CD14-positive monocyte (primary cell): Measurements from ENCODE around the gene WHRN. TPM values are rescaled to one million over a fixed set of nuclear protein-coding genes. Genes with fewer than 3 reads are reported as not detected.

ENCODE experiments used
- DNase-seq, 3 donors: peaks; one replicate each; pipeline ENCODE4 v3.0.0-alpha.2; 2011 to 2022
- H2AFZ ChIP-seq: 2 replicates; pipeline ENCODE4 v1.6.0; 2012; ENCODE audit warnings: mild to moderate bottlenecking, low read depth, low read length, inconsistent platforms; ENCODE audit not compliant: insufficient read depth, poor library complexity, severe bottlenecking
- H3K27ac ChIP-seq, 2 donors: 1 replicate in 1 of 2; 2 replicates in 1 of 2; pipeline ENCODE4 v1.5.1; 2012 to 2013; ENCODE audit warnings: low read length in 2 of 2, control low read depth in 1 of 2, inconsistent platforms in 1 of 2, low read depth in 1 of 2, mild to moderate bottlenecking in 1 of 2
- H3K27me3 ChIP-seq, 2 donors: one replicate each; pipeline versions ENCODE4 v1.6.0 to v1.6.1; 2011 to 2013; ENCODE audit warnings: low read length in 2 of 2; ENCODE audit not compliant: control insufficient read depth in 2 of 2, insufficient read depth in 2 of 2
- H3K36me3 ChIP-seq, 2 donors: replicated peaks in 1 of 2; 1 replicate in 1 of 2; 2 replicates in 1 of 2; pipeline versions ENCODE4 v1.5.1 to v1.6.1; 2012 to 2013; ENCODE audit warnings: low read length in 2 of 2, control low read depth in 1 of 2, inconsistent platforms in 1 of 2, mild to moderate bottlenecking in 1 of 2; ENCODE audit not compliant: insufficient read depth in 2 of 2, control insufficient read depth in 1 of 2
- H3K4me1 ChIP-seq, 2 donors: 1 replicate in 1 of 2; 2 replicates in 1 of 2; pipeline versions ENCODE4 v1.5.1 to v1.6.1; 2012 to 2013; ENCODE audit warnings: low read length in 2 of 2, control low read depth in 1 of 2, inconsistent platforms in 1 of 2, mild to moderate bottlenecking in 1 of 2, moderate library complexity in 1 of 2; ENCODE audit not compliant: insufficient read depth in 2 of 2, control insufficient read depth in 1 of 2
- H3K4me2 ChIP-seq: replicated peaks from 2 replicates; pipeline ENCODE3; 2012; ENCODE audit warnings: low read length, moderate library complexity, mild to moderate bottlenecking; ENCODE audit not compliant: poor library complexity, severe bottlenecking; ENCODE audit errors: extremely low read depth
- H3K4me3 ChIP-seq, 3 experiments: fragments of 200-600 bp in 1 of 3; sonication (generic) in 1 of 3; replicated peaks in 1 of 3; 1 replicate in 2 of 3; 2 replicates in 1 of 3; pipeline ENCODE4 v1.5.1; 2011 to 2013; ENCODE audit warnings: low read length in 3 of 3, mild to moderate bottlenecking in 3 of 3, control low read depth in 2 of 3, low read depth in 2 of 3, inconsistent platforms in 1 of 3, moderate library complexity in 1 of 3
- H3K79me2 ChIP-seq: 2 replicates; pipeline ENCODE4 v1.6.0; 2012; ENCODE audit warnings: mild to moderate bottlenecking, control low read depth, inconsistent platforms, low read length, moderate library complexity; ENCODE audit not compliant: insufficient read depth
- H3K9ac ChIP-seq: 2 replicates; pipeline ENCODE4 v1.6.0; 2017; ENCODE audit warnings: low read length, mild to moderate bottlenecking; ENCODE audit not compliant: insufficient read depth, poor library complexity, severe bottlenecking
- H3K9me3 ChIP-seq, 2 donors: replicated peaks in 1 of 2; 1 replicate in 1 of 2; 2 replicates in 1 of 2; pipeline versions ENCODE4 v1.5.1 to v1.6.1; 2012 to 2013; ENCODE audit warnings: low read length in 2 of 2, control low read depth in 1 of 2; ENCODE audit not compliant: control insufficient read depth in 1 of 2, insufficient read depth in 1 of 2
- H4K20me1 ChIP-seq: 2 replicates; pipeline ENCODE4 v1.6.0; 2012; ENCODE audit warnings: mild to moderate bottlenecking, low read length, control low read depth, moderate library complexity; ENCODE audit not compliant: insufficient read depth
- H3K27ac Mint-ChIP-seq, 7 donors: one replicate each; pipeline ENCODE4 v1.8.0; 2020; ENCODE audit warnings: mild to moderate bottlenecking in 7 of 7, mixed read lengths in 7 of 7, moderate library complexity in 6 of 7, inconsistent platforms in 2 of 7
- H3K27me3 Mint-ChIP-seq, 3 donors: one replicate each; pipeline ENCODE4 v1.8.0; 2021 to 2022; ENCODE audit warnings: low read depth in 3 of 3, mild to moderate bottlenecking in 3 of 3, mixed read lengths in 3 of 3, moderate library complexity in 3 of 3, inconsistent platforms in 1 of 3
- H3K36me3 Mint-ChIP-seq, 2 donors: one replicate each; pipeline ENCODE4 v1.8.0; 2020; ENCODE audit warnings: mixed read lengths in 2 of 2, inconsistent platforms in 1 of 2, mild to moderate bottlenecking in 1 of 2
- H3K4me1 Mint-ChIP-seq: one replicate; pipeline ENCODE4 v1.8.0; 2020; ENCODE audit warnings: mild to moderate bottlenecking, mixed read lengths
- H3K4me3 Mint-ChIP-seq, 2 donors: one replicate each; pipeline ENCODE4 v1.8.0; 2020; ENCODE audit warnings: mild to moderate bottlenecking in 2 of 2, mixed read lengths in 2 of 2, moderate library complexity in 1 of 2
- H3K9me3 Mint-ChIP-seq, 7 donors: one replicate each; pipeline ENCODE4 v1.8.0; 2020 to 2022; ENCODE audit warnings: mixed read lengths in 7 of 7, mild to moderate bottlenecking in 6 of 7, moderate library complexity in 6 of 7, inconsistent platforms in 2 of 7
- WGBS: methylation state at CpG from one replicate; pipeline ENCODE4 v1.1.5; 2013; ENCODE audit warnings: missing lambda C conversion rate; ENCODE audit not compliant: insufficient coverage; 5-methylcytosine and 5-hydroxymethylcytosine counted together
- intact Hi-C, 2 donors: fragments of 100-400 bp; cut with micrococcal nuclease; formaldehyde crosslinking; loops; one replicate each; pipeline versions ENCODE4 v1.15.0 to v1.15.1; 2023
- polyA plus RNA-seq, 3 donors: library from polyadenylated mRNA; depleted of rRNA in 1 of 3; unstranded in 2 of 3; stranded (reverse) in 1 of 3; fragments of 300-500 nt in 2 of 3; fragments of >200 nt in 1 of 3; fragmentation: Illumina TruSeq in 2 of 3; gene quantifications; 1 replicate in 2 of 3; 2 replicates in 1 of 3; pipeline ENCODE4 v1.2.3, GENCODE V29; 2012 to 2021
- TF ChIP-seq, protein P1 (sequence below): fragments of 200-600 bp; IDR thresholded peaks from one replicate; pipeline ENCODE4 v1.8.0; 2022; ENCODE audit warnings: antibody characterized with exemption, mild to moderate bottlenecking

WHRN gene
- polyA plus RNA-seq, 3 donors, result 0.13 to 0.59 (median 0.30) TPM

DNA sequence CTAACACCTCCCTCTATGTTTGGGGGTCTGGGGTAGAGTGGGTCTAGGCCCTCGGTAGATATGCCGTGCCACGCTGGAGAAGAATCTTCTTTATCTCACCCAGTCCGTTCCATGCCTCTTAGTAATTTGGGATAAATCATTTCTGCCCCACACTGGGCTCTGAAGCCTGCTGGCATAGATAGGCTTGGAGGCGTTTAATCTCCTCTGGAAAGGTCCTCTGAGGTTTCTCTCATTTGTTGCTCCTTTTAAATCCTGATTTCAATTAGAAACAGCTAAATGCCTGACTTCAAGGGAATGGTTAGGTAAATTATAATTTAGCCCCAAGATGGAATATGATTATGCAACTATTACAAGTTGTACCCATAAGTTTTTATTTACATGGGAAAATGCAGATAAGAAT is 59.7 kb downstream of the WHRN start:
- Histone ChIP-seq H3K79me2 (no peaks in the 10 kb centered on the region), H3K9me3 (no peaks in the 10 kb centered on the region), H4K20me1 (no peaks in the 10 kb centered on the region), H3K4me2 (no peak overlapping the region), H2AFZ (no peak overlapping the region), H3K36me3 (no peaks in the 10 kb centered on the region), H3K27me3 (no peaks in the 10 kb centered on the region), H3K9ac (no peak overlapping the region), H3K4me3 (no peak overlapping the region), H3K4me1 (no peaks in the 10 kb centered on the region), H3K27ac (no peak overlapping the region)
- H3K4me3 Mint-ChIP-seq, result no peak overlapping the region
- H3K27me3 Mint-ChIP-seq, result peaks cover 0 to 4% (median 0%) of the 10 kb centered on the region in 3 donors
- no peaks in the 10 kb centered on the region for H3K9me3 Mint-ChIP-seq
- intact Hi-C loops, result no loop called here
- TF ChIP-seq, protein P1, sequence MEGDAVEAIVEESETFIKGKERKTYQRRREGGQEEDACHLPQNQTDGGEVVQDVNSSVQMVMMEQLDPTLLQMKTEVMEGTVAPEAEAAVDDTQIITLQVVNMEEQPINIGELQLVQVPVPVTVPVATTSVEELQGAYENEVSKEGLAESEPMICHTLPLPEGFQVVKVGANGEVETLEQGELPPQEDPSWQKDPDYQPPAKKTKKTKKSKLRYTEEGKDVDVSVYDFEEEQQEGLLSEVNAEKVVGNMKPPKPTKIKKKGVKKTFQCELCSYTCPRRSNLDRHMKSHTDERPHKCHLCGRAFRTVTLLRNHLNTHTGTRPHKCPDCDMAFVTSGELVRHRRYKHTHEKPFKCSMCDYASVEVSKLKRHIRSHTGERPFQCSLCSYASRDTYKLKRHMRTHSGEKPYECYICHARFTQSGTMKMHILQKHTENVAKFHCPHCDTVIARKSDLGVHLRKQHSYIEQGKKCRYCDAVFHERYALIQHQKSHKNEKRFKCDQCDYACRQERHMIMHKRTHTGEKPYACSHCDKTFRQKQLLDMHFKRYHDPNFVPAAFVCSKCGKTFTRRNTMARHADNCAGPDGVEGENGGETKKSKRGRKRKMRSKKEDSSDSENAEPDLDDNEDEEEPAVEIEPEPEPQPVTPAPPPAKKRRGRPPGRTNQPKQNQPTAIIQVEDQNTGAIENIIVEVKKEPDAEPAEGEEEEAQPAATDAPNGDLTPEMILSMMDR, result no peak
- DNase-seq, result no peak
- H3K4me1 Mint-ChIP-seq, result peaks cover 2% of the 10 kb centered on the region
- WGBS, result no CpG with 5 or more reads among the region's 5 CpGs
- no peak overlapping the region for H3K27ac Mint-ChIP-seq
- no peaks in the 10 kb centered on the region for H3K36me3 Mint-ChIP-seq

DNA sequence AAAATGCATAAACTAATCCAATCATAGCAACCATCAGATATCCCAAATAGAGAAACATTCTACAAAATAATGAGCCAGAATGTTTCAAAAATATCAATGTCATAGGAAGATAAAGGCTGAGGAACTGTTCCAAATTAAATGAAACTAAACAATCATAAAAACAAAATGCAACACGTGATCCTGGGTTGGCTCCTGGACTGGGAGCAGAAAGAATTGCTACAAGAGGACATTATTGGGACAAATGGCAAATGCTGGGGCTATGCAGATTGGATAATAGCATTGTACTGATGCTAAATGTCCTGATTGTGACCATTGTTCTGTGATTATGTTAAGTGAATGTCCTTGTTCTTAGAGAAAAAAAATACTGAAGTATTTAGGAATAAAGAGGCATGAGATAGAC is 63.3 kb downstream of the WHRN start:
- H3K9ac ChIP-seq, result no peak overlapping the region
- TF ChIP-seq, protein P1, result no peak
- H3K4me1 Mint-ChIP-seq, result no peaks in the 10 kb centered on the region
- intact Hi-C loops, result no loop called here
- no peaks in the 10 kb centered on the region for H4K20me1 ChIP-seq
- no peak overlapping the region for H2AFZ ChIP-seq
- H3K27me3 Mint-ChIP-seq, result peaks cover 0 to under 1% (median 0%) of the 10 kb centered on the region in 3 donors
- no peaks in the 10 kb centered on the region for H3K9me3 Mint-ChIP-seq
- H3K36me3 Mint-ChIP-seq, result no peaks in the 10 kb centered on the region
- peak overlapping the region in 1 of 7 donors; percentile 19 for H3K27ac Mint-ChIP-seq
- no peaks in the 10 kb centered on the region for H3K9me3 ChIP-seq
- H3K4me2 ChIP-seq, result no peak overlapping the region
- H3K36me3 ChIP-seq, result no peaks in the 10 kb centered on the region
- H3K27ac ChIP-seq, result no peak overlapping the region
- no peak overlapping the region for H3K4me3 Mint-ChIP-seq
- H3K79me2 ChIP-seq, result no peaks in the 10 kb centered on the region
- no peak for DNase-seq
- no peaks in the 10 kb centered on the region for H3K27me3 ChIP-seq
- H3K4me3 ChIP-seq, result no peak overlapping the region
- no peaks in the 10 kb centered on the region for H3K4me1 ChIP-seq
- no CpG with 5 or more reads among the region's 1 CpG for WGBS
